Stimulated activated CD8-positive, alpha-beta memory T cell treated with anti-CD3 and anti-CD28 coated beads, Interleukin-7, amount 100 ng/mL, for 24 hours (primary cell): ENCODE results near the gene MYOC.
"Not testable (repeated sequence)": the region's sequence is repeated elsewhere in the genome, so short reads cannot be mapped to it uniquely, and the experiment has no call there.

Experiments
- DNase-seq: peaks from one replicate; pipeline ENCODE4 v3.0.0-alpha.2; 2020; ENCODE audit warnings: low read depth

Gene MYOC

DNA sequence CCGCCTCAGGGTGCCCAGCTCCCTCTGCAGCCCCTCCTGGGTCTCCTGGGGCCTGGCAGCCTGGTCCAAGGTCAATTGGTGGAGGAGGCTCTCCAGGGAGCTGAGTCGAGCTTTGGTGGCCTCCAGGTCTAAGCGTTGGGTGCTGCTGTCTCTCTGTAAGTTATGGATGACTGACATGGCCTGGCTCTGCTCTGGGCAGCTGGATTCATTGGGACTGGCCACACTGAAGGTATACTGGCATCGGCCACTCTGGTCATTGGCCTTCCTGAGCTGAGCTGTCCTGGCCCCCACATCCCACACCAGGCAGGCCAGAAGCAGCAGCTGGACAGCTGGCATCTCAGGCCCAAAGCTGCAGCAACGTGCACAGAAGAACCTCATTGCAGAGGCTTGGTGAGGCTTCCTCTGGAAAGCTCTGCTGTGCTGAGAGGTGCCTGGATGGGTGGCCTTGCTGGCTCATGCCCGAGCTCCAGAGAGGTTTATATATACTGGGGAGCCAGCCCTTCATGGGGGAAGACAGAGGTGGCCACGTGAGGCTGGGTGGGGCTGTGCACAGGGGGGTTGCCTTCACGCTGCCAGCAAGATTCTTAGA, at the start of gene MYOC:
Gene MYOC (minus strand): TSS at position 455 of the 589 bp plus-strand sequence. CDS start 77 bp downstream, at position 378.
- no peak for DNase-seq

DNA sequence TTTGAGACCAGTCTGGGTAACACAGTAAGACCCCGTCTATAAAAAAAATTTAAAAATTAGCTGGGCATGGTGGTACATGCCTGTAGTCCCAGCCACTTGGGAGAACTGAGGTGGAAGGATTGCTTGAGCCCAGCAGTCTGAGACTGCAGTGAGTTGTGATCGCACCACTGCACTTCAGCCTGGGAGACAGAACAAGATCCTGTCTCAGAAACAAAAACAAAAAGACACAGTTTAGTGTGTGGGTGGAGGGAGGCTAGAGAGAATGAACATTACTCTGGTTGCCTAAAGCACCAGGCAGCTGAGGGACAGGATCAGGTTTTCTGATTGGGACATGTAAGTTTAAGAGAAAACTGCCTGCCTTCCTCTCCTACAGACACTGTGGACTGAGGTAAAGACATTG, 47.0 kb upstream of the MYOC start:
- no peak for DNase-seq

DNA sequence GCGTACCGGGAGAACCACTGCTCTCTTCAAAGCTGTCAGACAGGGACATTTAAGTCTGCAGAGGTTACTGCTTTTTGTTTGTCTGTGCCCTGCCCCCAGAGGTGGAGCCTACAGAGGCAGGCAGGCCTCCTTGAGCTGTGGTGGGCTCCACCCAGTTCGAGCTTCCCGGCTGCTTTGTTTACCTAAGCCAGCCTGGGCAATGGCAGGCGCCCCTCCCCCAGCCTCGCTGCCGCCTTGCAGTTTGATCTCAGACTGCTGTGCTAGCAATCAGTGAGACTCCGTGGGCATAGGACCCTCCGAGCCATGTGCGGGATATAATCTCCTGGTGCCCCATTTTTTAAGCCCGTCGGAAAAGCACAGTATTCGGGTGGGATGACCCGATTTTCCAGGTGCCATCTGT, 43.3 kb upstream of the MYOC start:
- not testable (repeated sequence) for DNase-seq

DNA sequence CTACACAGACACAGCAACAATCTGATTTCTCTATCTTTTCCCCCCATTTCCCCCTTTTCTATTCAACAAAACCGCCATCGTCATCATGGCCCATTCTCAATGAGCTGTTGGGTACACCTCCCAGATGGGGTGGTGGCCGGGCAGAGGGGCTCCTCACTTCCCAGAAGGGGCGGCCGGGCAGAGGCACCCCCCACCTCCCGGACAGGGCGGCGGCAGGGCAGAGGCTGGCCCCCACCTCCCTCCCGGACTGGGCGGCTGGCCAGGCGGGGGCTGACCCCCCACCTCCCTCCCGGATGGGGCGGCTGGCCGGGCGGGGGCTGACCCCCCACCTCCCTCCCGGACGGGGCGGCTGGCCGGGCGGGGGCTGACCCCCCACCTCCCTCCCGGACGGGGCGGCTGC, 41.1 kb upstream of the MYOC start:
- not testable (repeated sequence) for DNase-seq

- DNase-seq, result no peak
Measured at GRCh38 chr1:171683870-171684269, 31.4 kb upstream of the MYOC start.

GRCh38 chr1:171680339-171680738, 27.9 kb upstream of the MYOC start:
- DNase-seq, result no peak

DNA sequence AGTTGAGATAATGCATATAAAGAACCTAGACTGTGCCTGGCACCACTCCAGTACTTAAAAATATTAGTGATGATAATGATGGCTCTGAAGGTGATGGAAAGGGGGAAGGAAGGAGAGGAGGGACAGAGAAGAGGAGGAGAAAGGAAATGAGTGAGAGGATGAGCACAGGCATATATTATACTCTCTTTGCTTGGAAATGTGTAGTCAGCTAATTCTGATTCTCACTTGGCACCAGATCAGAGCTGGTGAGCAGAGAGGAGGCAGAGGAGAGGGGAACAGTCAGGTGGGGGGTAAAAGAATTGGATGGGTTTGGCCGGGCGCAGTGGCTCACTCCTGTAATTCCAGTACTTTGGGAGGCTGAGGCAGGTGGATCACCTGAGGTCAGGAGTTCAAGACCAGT, 24.3 kb upstream of the MYOC start:
- DNase-seq, result no peak

DNA sequence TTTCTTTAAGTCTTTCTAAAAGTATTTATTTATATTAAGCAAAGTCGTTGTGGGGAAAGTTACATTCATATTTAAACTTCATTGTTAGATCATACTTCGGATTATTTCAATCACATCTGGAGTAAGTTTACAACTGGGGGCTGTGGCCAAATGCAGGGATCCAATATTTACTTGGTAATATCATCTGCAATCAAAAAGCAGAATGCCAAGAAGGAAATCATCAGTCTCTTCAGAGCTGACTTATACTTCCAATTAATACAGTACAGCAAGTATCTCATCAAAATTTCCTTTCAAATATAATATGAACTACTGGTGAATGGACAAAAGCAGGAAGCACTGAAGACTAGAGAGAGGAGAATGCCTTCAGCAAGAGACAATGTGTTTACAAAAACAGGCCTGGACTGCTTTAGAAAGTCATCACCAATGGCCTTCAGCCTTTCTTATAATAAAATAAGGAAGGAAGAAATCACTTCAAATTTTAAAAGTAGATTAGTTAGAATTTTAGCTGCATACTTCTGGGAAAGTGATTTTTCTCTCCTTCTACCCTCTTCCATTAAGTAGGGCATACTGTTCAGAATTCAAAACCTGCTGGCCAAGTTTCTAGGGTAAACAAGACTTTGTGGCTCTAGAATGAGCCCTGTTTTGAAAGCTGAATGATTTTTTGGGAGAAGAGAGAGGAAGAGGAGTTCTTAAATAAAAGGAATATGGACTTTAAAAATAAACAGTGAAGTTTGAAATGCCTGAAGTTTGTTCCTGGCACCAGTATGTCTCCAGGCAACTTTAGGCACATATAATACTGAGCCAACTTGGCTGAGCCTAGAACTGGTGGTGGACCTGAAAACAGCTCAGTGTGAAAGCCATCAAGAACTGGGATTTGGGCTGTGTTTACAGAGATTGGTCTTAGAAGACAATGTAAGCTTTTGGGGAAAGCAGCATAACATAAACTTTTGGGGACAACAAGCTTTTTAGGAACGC, 22.2 kb upstream of the MYOC start:
- DNase-seq, result no peak

GRCh38 chr1:171670739-171671138, 18.3 kb upstream of the MYOC start:
- DNase-seq, result no peak

DNA sequence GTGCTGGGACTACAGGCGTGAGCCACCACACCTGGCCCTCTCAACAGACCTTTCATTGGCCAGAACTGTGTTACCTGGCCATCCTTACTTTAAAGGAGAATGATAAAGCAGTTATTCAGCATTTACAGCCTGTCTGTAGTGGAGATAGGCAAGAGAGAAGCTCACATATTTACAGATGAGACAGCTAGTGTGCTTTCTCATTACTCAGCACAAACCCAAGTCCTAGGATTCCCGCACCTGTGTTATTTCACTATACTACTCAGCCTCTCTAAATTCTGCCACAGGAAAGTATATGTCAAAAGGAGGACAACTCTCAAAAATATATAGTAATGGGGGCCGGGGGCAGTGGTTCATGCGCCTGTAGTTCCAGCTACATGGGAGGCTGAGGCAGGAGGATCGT, 15.9 kb upstream of the MYOC start:
- no peak for DNase-seq

GRCh38 chr1:171666114-171666769, 13.8 kb upstream of the MYOC start:
- DNase-seq, result no peak

DNA sequence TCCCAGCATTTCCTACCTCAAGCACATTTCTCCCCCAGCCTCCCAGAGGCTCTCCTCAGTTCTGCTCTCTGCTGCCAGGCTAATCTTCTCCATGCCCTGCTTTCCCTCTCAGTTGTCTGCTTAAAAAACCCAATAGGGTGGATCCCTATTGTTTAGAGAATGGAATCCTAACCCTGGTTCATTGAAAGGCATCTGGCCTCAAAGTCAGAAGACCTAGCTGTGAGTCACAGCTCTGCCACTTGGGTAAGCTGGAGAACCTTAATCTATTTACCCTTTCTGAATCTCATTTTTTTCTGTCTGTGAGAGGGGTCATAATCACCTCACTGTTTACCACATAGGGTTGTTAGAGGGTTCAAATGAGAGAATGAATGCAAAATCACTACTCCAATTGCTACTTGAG, 12.5 kb upstream of the MYOC start:
- no peak for DNase-seq

DNA sequence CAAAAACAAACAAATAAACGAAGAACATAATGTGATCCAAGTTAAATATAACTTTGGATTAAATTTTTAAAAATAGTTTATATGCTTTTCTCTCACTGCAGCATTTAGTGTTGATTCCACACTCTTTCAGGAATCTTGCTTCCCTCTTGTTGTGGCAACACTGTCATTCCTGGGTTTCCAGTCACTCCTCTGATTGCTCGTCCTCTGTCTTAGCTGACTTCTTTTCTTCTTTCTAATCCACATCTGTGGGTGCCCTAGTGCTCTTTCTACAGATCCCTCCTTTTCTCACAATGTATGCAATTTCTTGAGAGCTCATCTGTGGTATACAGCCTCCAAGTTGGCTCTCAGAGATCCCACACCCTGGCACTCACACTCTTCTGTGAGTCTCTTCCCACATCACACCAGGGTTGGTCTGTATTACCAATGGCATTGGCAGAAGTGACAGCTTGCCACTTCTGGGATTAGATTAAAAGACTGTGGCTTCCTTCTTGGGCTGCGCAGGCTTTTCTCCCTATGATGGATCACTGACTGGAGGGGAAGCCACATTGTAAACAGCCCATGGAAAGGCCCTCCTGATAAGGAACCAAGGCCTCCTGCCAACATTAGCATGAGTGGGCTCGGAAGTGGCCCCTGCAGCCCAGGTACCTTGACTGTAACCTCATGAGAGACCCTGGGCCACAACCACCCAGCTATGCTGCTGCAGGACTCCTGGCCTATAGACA, 11.5 kb upstream of the MYOC start:
- DNase-seq, result no peak

DNA sequence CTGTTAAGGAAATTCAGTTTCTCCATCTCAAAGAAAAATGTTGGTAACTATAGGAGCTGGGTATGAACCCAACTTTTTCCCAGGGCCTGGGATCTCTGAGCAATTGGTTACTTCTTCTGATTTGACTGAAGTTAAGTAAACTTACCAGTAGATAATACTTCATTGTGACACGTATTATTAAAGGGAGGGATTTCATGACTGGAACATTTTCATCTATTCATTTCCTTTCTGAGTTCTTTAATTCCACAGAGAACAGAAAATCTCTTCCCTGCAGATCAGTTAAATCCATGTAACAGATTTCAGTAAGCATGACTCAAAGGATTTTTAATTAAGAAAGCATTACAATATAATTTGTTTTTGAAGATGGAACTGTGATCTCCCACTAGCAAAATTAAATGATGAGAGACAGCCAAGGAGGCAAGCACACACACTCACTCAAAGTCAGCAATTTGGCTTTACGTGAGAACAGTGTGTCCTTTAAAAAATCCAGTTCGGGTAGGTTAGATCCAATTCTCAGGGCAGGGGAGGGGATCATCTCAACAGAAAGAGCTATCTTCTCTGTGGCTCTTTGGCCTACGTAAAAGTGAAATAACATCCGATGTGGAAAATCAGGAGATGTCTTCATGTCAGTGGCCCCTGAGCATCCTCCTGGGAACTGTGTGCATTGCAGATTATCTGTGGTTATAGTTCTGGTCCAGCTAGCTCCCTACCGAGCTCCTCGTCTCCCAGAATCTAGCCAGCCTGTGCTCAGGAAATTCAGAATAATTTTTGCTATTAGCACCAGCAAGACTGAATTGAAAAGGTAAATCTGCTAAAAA, 10.8 kb upstream of the MYOC start:
- no peak for DNase-seq

GRCh38 chr1:171661076-171661650, 8.7 kb upstream of the MYOC start:
- no peak for DNase-seq

GRCh38 chr1:171656206-171656605, 3.7 kb upstream of the MYOC start:
- DNase-seq, result not testable (repeated sequence)

GRCh38 chr1:171655746-171656116, 3.2 kb upstream of the MYOC start:
- no peak for DNase-seq

DNA sequence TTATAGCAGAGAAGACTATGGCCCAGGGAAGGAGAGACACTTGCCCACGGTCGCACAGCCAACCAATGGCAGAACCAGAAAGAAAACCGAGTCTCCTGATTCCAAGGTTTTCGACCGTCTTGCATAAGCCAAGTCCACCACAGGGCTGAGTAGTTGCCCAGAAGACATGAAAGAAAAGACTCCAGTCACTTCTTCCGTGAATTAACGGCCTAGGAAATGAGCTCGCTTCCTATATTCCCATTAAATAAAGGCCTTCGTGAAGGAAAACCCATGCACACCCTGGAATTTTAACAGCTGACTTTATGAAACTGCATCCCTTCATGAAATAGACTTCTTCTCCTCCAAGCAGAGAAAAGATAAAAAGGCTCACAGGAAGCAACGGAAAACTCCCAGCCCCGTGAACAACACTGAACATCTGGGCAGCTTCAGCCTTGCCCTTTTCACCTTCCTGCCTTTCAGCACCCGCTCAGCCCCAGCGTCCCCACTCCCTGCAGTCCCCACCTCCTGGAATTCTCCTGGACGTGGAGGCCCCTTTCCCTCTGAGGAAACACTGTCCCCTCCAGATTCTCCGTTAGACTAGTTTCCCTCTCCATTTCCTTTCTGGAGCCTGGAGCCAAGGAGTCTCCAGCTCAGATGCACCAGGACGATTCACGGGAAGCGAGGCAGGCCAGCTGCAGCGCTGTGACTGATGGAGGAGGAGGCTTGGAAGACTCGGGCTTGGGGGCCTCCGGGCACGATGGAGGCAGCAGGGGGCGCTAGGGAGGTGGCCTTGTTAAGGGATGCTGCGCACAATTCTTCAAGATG, 2.7 kb upstream of the MYOC start:
- DNase-seq, result peak; percentile 59

- no peak for DNase-seq
Measured at GRCh38 chr1:171654201-171654941, 1.9 kb upstream of the MYOC start.
